ENCODE data around the gene GRK1.

The GRK1 gene

GRCh38 chr13:113635048-113635420 is 32.0 kb upstream of the GRK1 start:
- H3K9ac ChIP-seq (ENCODE audit: low read length), result no peak overlapping the region
- H3K79me2 ChIP-seq (ENCODE audit: insufficient read depth, low read length), result peaks cover 23% of the 10 kb centered on the region; the same call in 1 of the 2 replicates
- no peaks in the 10 kb centered on the region; the same call in 1 of the 2 replicates for H4K20me1 ChIP-seq (ENCODE audit: low read depth, low read length)
- no peaks in the 10 kb centered on the region for H3K27me3 ChIP-seq (ENCODE audit: low read length)
- TF ChIP-seq CTCF (IDR thresholded peaks at IDR 0.05; ENCODE audit: insufficient read depth, low read length, poor library complexity, severe bottlenecking), result no peak
- TF ChIP-seq EZH2phosphoT487 (conservative IDR thresholded peaks at IDR 0.05; ENCODE audit: low read length), result no peak
- H3K9me3 ChIP-seq (ENCODE audit: insufficient read depth, low read length), result no peaks in the 10 kb centered on the region
- H3K36me3 ChIP-seq (ENCODE audit: low read length), result peaks cover 18% of the 10 kb centered on the region
- no peak overlapping the region for H3K4me2 ChIP-seq (ENCODE audit: low read depth, low read length, poor library complexity, severe bottlenecking)
- H3K9me2 ChIP-seq (replicated peaks; ENCODE audit: insufficient read depth, low read length), result no peaks in the 10 kb centered on the region
- no peak overlapping the region for H3K4me3 ChIP-seq (ENCODE audit: insufficient read depth, low read length, poor library complexity, severe bottlenecking)
- no peak overlapping the region for H2AFZ ChIP-seq (ENCODE audit: low read depth, low read length, severe bottlenecking)
- H3K27ac ChIP-seq (ENCODE audit: low read depth, low read length), result no peak overlapping the region
- H3F3A ChIP-seq (ENCODE audit: insufficient read depth), result no peaks in the 10 kb centered on the region

GRCh38 chr13:113635709-113636108 is 31.3 kb upstream of the GRK1 start:
- no peaks in the 10 kb centered on the region for H3K9me2 ChIP-seq (replicated peaks; ENCODE audit: insufficient read depth, low read length)
- H3K4me2 ChIP-seq (ENCODE audit: low read depth, low read length, poor library complexity, severe bottlenecking), result no peak overlapping the region
- H3K79me2 ChIP-seq (ENCODE audit: insufficient read depth, low read length), result peaks cover 18% of the 10 kb centered on the region; the same call in 1 of the 2 replicates
- H4K20me1 ChIP-seq (ENCODE audit: low read depth, low read length), result no peaks in the 10 kb centered on the region; the same call in 1 of the 2 replicates
- no peaks in the 10 kb centered on the region for H3K9me3 ChIP-seq (ENCODE audit: insufficient read depth, low read length)
- TF ChIP-seq CTCF (IDR thresholded peaks at IDR 0.05; ENCODE audit: insufficient read depth, low read length, poor library complexity, severe bottlenecking) (no peak), EZH2phosphoT487 (conservative IDR thresholded peaks at IDR 0.05; ENCODE audit: low read length) (no peak)
- no peak overlapping the region for H3K4me3 ChIP-seq (ENCODE audit: insufficient read depth, low read length, poor library complexity, severe bottlenecking)
- H3K9ac ChIP-seq (ENCODE audit: low read length), result no peak overlapping the region
- H3K27me3 ChIP-seq (ENCODE audit: low read length), result no peaks in the 10 kb centered on the region
- H3F3A ChIP-seq (ENCODE audit: insufficient read depth), result no peaks in the 10 kb centered on the region
- no peak overlapping the region for H3K27ac ChIP-seq (ENCODE audit: low read depth, low read length)
- no peak overlapping the region for H2AFZ ChIP-seq (ENCODE audit: low read depth, low read length, severe bottlenecking)
- peaks cover 20% of the 10 kb centered on the region for H3K36me3 ChIP-seq (ENCODE audit: low read length)

- Histone ChIP-seq H2AFZ (ENCODE audit: low read depth, low read length, severe bottlenecking) (no peak overlapping the region), H3K9me3 (ENCODE audit: insufficient read depth, low read length) (no peaks in the 10 kb centered on the region), H3K79me2 (ENCODE audit: insufficient read depth, low read length) (peaks cover 12% of the 10 kb centered on the region; the same call in 1 of the 2 replicates), H3F3A (ENCODE audit: insufficient read depth) (no peaks in the 10 kb centered on the region), H3K4me2 (ENCODE audit: low read depth, low read length, poor library complexity, severe bottlenecking) (no peak overlapping the region), H3K4me3 (ENCODE audit: insufficient read depth, low read length, poor library complexity, severe bottlenecking) (no peak overlapping the region), H3K36me3 (ENCODE audit: low read length) (peaks cover 23% of the 10 kb centered on the region), H3K9ac (ENCODE audit: low read length) (no peak overlapping the region), H4K20me1 (ENCODE audit: low read depth, low read length) (no peaks in the 10 kb centered on the region; the same call in 1 of the 2 replicates), H3K9me2 (replicated peaks; ENCODE audit: insufficient read depth, low read length) (no peaks in the 10 kb centered on the region), H3K27ac (ENCODE audit: low read depth, low read length) (no peak overlapping the region), H3K27me3 (ENCODE audit: low read length) (no peaks in the 10 kb centered on the region)
- no peak for TF ChIP-seq EZH2phosphoT487 (conservative IDR thresholded peaks at IDR 0.05; ENCODE audit: low read length)
- no peak for TF ChIP-seq CTCF (IDR thresholded peaks at IDR 0.05; ENCODE audit: insufficient read depth, low read length, poor library complexity, severe bottlenecking)
These were observed 30.6 kb upstream of the GRK1 start for GRCh38 chr13:113636266-113636963.

Measured in SU-DHL-6 (cell line).